Activated naive CD8-positive, alpha-beta T cell treated with anti-CD3 and anti-CD28 coated beads, Interleukin-2, amount 10 ng/mL, durations not matched to agents 7 days and 5 days (primary cell): ENCODE results near the gene FZR1. TPM values are rescaled to one million over a fixed set of nuclear protein-coding genes. Genes with fewer than 3 reads are reported as not detected.
A peak's percentile ranks its signal among the peaks of the same experiment; 100 is the strongest.

Experiments
- ATAC-seq: fragments of 150-1000 bp; cut with Tn5 transposase; one replicate; pipeline ENCODE4 v1.10.0; 2021; ENCODE audit warnings: low read depth, moderate library complexity
- POLR2A ChIA-PET: fragments of 350-600 bp; sonication (Branson Sonifier 250); formaldehyde crosslinking; loops from one replicate; lab custom pipeline; 2021; ENCODE audit warnings: antibody characterized with exemption; lab: Charles Lee
- DNase-seq: peaks from one replicate; pipeline ENCODE4 v3.0.0; 2021
- H3K27ac Mint-ChIP-seq: one replicate; pipeline ENCODE4 v1.8.0; 2022; ENCODE audit warnings: mild to moderate bottlenecking, mixed read lengths
- H3K27me3 Mint-ChIP-seq: one replicate; pipeline ENCODE4 v1.8.0; 2022; ENCODE audit warnings: mild to moderate bottlenecking, moderate library complexity, mixed read lengths
- H3K36me3 Mint-ChIP-seq: one replicate; pipeline ENCODE4 v1.8.0; 2021; ENCODE audit warnings: mild to moderate bottlenecking, mixed read lengths
- H3K4me1 Mint-ChIP-seq: one replicate; pipeline ENCODE4 v1.8.0; 2021; ENCODE audit warnings: mixed read lengths
- H3K4me3 Mint-ChIP-seq: one replicate; pipeline ENCODE4 v1.8.0; 2022; ENCODE audit warnings: mild to moderate bottlenecking, moderate library complexity, mixed read lengths
- H3K9me3 Mint-ChIP-seq: one replicate; pipeline ENCODE4 v1.8.0; 2021; ENCODE audit warnings: mixed read lengths
- total RNA-seq, 2 experiments: library from RNA; stranded (reverse); gene quantifications; one replicate each; pipeline ENCODE4 v1.2.3, GENCODE V29; 2021

The FZR1 gene
- total RNA-seq, result 10 to 100 TPM; 82.9 to 83.6 TPM

GRCh38 chr19:3505598-3506383 lies at the start of gene FZR1:
TSS of gene FZR1 (plus strand) at chr19:3506311. CDS start at chr19:3522990, 16,679 bp downstream.
- Mint-ChIP-seq H3K27ac (peak within 1 kb of the TSS; percentile 89), H3K27me3 (no peaks in the 10 kb centered on the region), H3K36me3 (peaks cover 14% of the 10 kb centered on the region), H3K4me3 (peak within 1 kb of the TSS; percentile 94), H3K4me1 (peaks cover 25% of the 10 kb centered on the region), H3K9me3 (no peaks in the 10 kb centered on the region)
- POLR2A ChIA-PET, result interaction anchor here (0.6 to 1.4 kb wide), 5 partner anchors 10 to 1454 kb away, joined by 3 to 5 read pairs (median 4); no protein-coding TSS in a partner anchor
- DNase-seq (peak; percentile 99), ATAC-seq (peak; percentile 93)

GRCh38 chr19:3456925-3457527 lies 49.1 kb upstream of the FZR1 start:
- no peak for DNase-seq
- H3K4me3 Mint-ChIP-seq, result no peak overlapping the region
- peak; percentile 17 for ATAC-seq
- H3K27me3 Mint-ChIP-seq, result no peaks in the 10 kb centered on the region
- no peaks in the 10 kb centered on the region for H3K9me3 Mint-ChIP-seq
- POLR2A ChIA-PET, result no interaction called here
- no peaks in the 10 kb centered on the region for H3K36me3 Mint-ChIP-seq
- peaks cover 3% of the 10 kb centered on the region for H3K4me1 Mint-ChIP-seq
- no peak overlapping the region for H3K27ac Mint-ChIP-seq

GRCh38 chr19:3457528-3458228 lies 48.4 kb upstream of the FZR1 start:
- ATAC-seq, result no peak

GRCh38 chr19:3458229-3459088 lies 47.7 kb upstream of the FZR1 start:
- Mint-ChIP-seq H3K36me3 (no peaks in the 10 kb centered on the region), H3K27me3 (no peaks in the 10 kb centered on the region), H3K4me3 (no peak overlapping the region), H3K9me3 (no peaks in the 10 kb centered on the region), H3K4me1 (peaks cover 3% of the 10 kb centered on the region), H3K27ac (no peak overlapping the region)
- POLR2A ChIA-PET, result no interaction called here
- ATAC-seq, result no peak
- no peak for DNase-seq

More at GRCh38 chr19:3457528-3458228, 48.4 kb upstream of the FZR1 start:
- Mint-ChIP-seq H3K27ac (no peak overlapping the region), H3K4me1 (peaks cover 3% of the 10 kb centered on the region), H3K36me3 (no peaks in the 10 kb centered on the region), H3K4me3 (no peak overlapping the region), H3K27me3 (no peaks in the 10 kb centered on the region), H3K9me3 (no peaks in the 10 kb centered on the region)
- POLR2A ChIA-PET, result no interaction called here
- no peak for DNase-seq

- Mint-ChIP-seq H3K4me1 (peaks cover 3% of the 10 kb centered on the region), H3K9me3 (no peaks in the 10 kb centered on the region), H3K27me3 (no peaks in the 10 kb centered on the region), H3K36me3 (no peaks in the 10 kb centered on the region), H3K4me3 (no peak overlapping the region), H3K27ac (no peak overlapping the region)
- no peak for ATAC-seq
- POLR2A ChIA-PET, result no interaction called here
- no peak for DNase-seq
Observed at GRCh38 chr19:3459089-3459881, 46.8 kb upstream of the FZR1 start.

GRCh38 chr19:3459965-3460582 lies 46.0 kb upstream of the FZR1 start:
- ATAC-seq (no peak), DNase-seq (no peak)
- H3K9me3 Mint-ChIP-seq, result no peaks in the 10 kb centered on the region
- H3K36me3 Mint-ChIP-seq, result no peaks in the 10 kb centered on the region
- H3K27me3 Mint-ChIP-seq, result no peaks in the 10 kb centered on the region
- no peak overlapping the region for H3K4me3 Mint-ChIP-seq
- no peak overlapping the region for H3K27ac Mint-ChIP-seq
- POLR2A ChIA-PET, result no interaction called here
- peaks cover 3% of the 10 kb centered on the region for H3K4me1 Mint-ChIP-seq

DNA sequence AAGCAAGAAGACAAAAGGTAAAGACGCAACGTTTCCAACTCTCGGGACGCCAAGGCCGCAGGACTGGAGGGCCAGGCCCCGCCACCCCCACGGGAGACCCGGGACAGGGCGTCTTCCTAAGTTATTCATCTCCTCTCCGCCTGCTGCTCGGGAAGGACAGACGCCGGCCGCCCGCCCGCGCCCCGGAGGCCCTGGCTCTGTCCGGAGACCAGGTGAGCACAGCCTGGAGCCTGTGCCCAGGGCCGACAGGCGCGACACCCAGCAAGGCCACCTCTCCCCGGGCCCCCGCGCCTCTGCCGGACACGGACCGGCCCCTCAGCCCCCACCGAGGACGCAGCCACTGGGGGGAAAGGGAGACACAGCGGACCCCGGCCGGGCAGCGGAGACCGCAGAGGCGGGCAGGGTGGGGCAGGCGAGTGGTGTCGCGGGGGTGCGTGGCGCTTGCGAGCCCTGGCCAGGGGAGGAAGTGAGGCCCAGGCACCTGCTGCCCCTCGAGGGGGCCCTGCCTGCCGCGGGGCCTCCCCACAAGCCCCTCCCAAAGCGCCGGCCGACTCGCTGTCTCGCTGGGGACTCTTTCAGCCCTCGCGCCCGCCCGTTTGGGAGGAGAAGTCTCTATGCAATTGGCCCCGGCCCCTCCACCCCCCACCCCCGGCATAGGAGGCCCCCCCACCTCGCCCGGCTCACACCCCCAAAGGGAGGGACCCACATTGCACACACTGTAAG lies 43.0 kb upstream of the FZR1 start:
- ATAC-seq, result no peak
- H3K4me3 Mint-ChIP-seq, result no peak overlapping the region
- H3K36me3 Mint-ChIP-seq, result no peaks in the 10 kb centered on the region
- no peak overlapping the region for H3K27ac Mint-ChIP-seq
- POLR2A ChIA-PET, result no interaction called here
- H3K9me3 Mint-ChIP-seq, result peaks cover 2% of the 10 kb centered on the region
- H3K4me1 Mint-ChIP-seq, result peaks cover 3% of the 10 kb centered on the region
- no peak for DNase-seq
- no peaks in the 10 kb centered on the region for H3K27me3 Mint-ChIP-seq

DNA sequence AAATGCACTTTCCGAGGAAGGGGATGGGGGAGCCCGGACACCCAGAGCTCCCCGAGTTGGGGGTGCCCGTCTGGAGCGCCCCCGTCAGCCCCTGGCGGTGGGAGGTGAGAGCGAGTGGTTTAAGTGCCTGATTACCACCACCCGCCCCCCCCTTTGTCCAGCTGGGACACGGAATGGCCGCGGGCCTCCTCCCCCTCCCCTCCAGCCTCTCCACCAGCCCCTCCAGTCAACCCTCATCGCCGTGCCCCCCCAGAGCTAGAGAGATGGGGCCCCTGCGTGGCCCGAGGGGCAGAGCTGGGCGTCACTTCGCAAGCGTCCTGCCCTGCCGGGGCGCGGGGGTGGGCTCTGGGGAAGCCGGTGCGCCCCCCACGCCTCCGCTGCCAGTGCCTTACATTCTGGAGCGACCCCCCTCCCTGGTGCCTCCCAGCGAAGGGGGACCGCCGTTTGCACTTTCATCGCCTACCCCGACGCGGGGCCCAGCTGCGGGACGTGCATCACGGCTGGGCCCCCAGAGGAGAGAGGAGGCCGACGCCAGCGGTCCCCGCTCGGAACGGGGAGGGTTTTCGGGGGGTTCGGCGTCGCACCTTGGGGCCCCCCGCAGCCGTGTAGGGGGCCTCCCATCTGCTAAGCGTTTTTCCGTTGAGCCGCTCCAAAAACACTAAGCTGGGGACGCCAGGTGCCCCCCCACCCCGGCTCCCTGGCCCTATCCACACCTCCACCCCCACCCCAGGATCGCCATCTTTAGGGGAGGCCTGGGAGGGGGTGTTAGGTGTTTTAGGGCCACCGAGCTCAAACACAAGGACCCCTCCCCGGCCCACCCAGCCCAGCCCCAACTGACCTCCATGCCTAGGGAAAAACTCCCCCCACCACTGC lies 42.2 kb upstream of the FZR1 start:
- peaks cover 3% of the 10 kb centered on the region for H3K4me1 Mint-ChIP-seq
- H3K4me3 Mint-ChIP-seq, result no peak overlapping the region
- no peaks in the 10 kb centered on the region for H3K36me3 Mint-ChIP-seq
- H3K9me3 Mint-ChIP-seq, result peaks cover 2% of the 10 kb centered on the region
- H3K27me3 Mint-ChIP-seq, result no peaks in the 10 kb centered on the region
- DNase-seq (no peak), ATAC-seq (no peak)
- POLR2A ChIA-PET, result no interaction called here
- no peak overlapping the region for H3K27ac Mint-ChIP-seq

DNA sequence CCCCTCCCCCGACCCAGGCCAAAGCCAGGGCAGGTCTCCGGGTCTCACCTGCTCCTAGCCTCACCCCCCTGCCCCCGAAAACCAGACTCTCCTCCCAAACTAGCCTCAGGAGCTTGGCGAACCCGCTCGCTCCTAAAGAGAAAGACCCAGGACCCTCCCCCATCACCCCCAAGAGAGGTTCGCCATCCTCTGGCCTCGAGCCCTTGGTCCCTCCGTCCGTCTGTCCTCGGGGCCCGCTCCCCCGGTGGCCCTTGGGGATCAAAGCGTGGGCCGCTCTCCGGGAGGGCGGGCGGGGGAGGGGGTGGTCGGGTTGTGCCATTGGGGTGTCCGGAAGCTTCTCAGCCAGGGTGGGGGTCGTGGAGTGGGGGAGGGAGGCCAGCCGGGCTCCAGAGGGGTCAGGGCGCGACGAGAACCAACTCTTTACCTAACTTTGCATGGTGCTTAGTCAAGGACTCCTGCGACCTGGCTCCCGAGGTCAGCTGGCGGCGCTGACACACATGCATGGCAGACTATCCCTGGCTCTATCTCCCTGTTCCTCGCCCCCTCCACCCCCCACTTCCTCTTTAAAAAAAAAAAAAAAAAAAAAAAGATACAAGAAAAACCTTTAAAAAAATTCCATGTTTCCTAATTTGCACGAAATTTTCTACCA lies 41.4 kb upstream of the FZR1 start:
- Mint-ChIP-seq H3K36me3 (no peaks in the 10 kb centered on the region), H3K4me3 (no peak overlapping the region), H3K9me3 (peaks cover 2% of the 10 kb centered on the region), H3K27me3 (no peaks in the 10 kb centered on the region), H3K4me1 (no peaks in the 10 kb centered on the region), H3K27ac (no peak overlapping the region)
- POLR2A ChIA-PET, result no interaction called here
- no peak for ATAC-seq
- DNase-seq, result no peak

DNA sequence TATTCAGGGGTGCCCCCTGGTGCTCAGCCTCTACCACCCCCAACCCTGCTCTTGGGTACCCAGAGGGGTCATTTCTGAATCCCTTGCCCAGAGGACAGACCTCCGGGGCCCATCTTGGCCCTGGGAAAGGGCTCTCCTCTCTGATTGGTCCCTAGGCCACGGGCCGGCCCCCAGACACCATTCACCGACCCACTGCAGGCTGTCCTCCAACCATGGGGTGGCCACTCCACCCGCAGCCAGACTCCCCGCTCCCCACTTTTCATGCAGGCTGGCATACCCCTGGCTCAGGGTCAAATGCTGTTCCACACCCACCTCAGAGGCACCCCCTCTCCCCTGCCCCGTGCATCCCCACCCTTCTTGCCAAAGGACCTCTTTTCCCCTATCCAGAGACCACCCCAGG lies 40.6 kb upstream of the FZR1 start:
- POLR2A ChIA-PET, result no interaction called here
- no peak for DNase-seq
- Mint-ChIP-seq H3K27ac (no peak overlapping the region), H3K36me3 (no peaks in the 10 kb centered on the region), H3K9me3 (peaks cover 2% of the 10 kb centered on the region), H3K4me3 (no peak overlapping the region), H3K27me3 (no peaks in the 10 kb centered on the region), H3K4me1 (no peaks in the 10 kb centered on the region)
- ATAC-seq, result no peak

- ATAC-seq (no peak), DNase-seq (no peak)
- H3K27ac Mint-ChIP-seq, result no peak overlapping the region
- H3K9me3 Mint-ChIP-seq, result peaks cover 2% of the 10 kb centered on the region
- POLR2A ChIA-PET, result no interaction called here
- no peak overlapping the region for H3K4me3 Mint-ChIP-seq
- H3K4me1 Mint-ChIP-seq, result no peaks in the 10 kb centered on the region
- H3K36me3 Mint-ChIP-seq, result no peaks in the 10 kb centered on the region
- H3K27me3 Mint-ChIP-seq, result no peaks in the 10 kb centered on the region
Observed at GRCh38 chr19:3466635-3467034, 39.5 kb upstream of the FZR1 start.
